CMK (cell line): ENCODE results near the gene POU3F3.

Experiments used
- DNase-seq: peaks from one replicate; pipeline ENCODE4 v3.0.0-alpha.2; 2010; ENCODE audit warnings: low read depth

Gene POU3F3

GRCh38 chr2:104860451-104860790 lies 6.5 kb downstream of the POU3F3 start:
- DNase-seq, result no peak

- no peak for DNase-seq
Observed at GRCh38 chr2:104861351-104862057, 7.6 kb downstream of the POU3F3 start.

- no peak for DNase-seq
Observed at GRCh38 chr2:104862058-104862941, 8.4 kb downstream of the POU3F3 start.

GRCh38 chr2:104863146-104863467 lies 9.2 kb downstream of the POU3F3 start:
- DNase-seq, result no peak

GRCh38 chr2:104863468-104864279 lies 9.8 kb downstream of the POU3F3 start:
- no peak for DNase-seq

- no peak for DNase-seq
Observed at GRCh38 chr2:104864280-104865095, 10.6 kb downstream of the POU3F3 start.

GRCh38 chr2:104865096-104865470 lies 11.2 kb downstream of the POU3F3 start:
- DNase-seq, result no peak

GRCh38 chr2:104866122-104866864 lies 12.4 kb downstream of the POU3F3 start:
- DNase-seq, result no peak

- no peak for DNase-seq
Observed at GRCh38 chr2:104866883-104867812, 13.2 kb downstream of the POU3F3 start.

- DNase-seq, result no peak
Observed at GRCh38 chr2:104867813-104868504, 14.0 kb downstream of the POU3F3 start.

- DNase-seq, result no peak
Observed at GRCh38 chr2:104868505-104868866, 14.6 kb downstream of the POU3F3 start.

- no peak for DNase-seq
Observed at GRCh38 chr2:104870100-104870975, 16.4 kb downstream of the POU3F3 start.

GRCh38 chr2:104871649-104871971 lies 17.7 kb downstream of the POU3F3 start:
- DNase-seq, result no peak

GRCh38 chr2:104871972-104872865 lies 18.3 kb downstream of the POU3F3 start:
- DNase-seq, result no peak

GRCh38 chr2:104872866-104873688 lies 19.2 kb downstream of the POU3F3 start:
- DNase-seq, result no peak

GRCh38 chr2:104873689-104874054 lies 19.8 kb downstream of the POU3F3 start:
- no peak for DNase-seq

- DNase-seq, result no peak
Observed at GRCh38 chr2:104874230-104874629, 20.3 kb downstream of the POU3F3 start.
